Measurements from ENCODE around the gene FSHR.

FSHR gene

DNA sequence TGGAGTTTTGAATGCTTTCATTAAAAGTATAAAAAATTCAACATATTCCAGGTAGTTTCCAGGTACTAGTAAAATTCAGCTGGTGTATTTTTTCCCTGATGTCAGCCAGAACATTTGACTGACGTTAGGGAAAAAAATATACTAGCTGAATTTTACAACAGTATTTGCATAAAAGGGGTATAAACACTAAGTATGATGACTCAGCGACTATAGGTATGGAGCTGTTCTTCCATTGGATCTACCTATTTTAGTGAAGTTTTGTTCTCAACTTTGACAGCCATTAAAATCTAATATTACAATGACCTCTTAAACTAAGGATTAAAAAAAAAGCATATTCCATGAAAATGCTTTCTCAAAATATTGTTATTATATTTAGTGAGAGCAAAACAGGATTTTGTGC, 155.9 kb downstream of the FSHR start:
- Histone ChIP-seq H3K9ac (ENCODE audit: low read length) (no peak overlapping the region), H2AFZ (ENCODE audit: low read length) (no peak overlapping the region), H3K79me2 (ENCODE audit: insufficient read depth, low read length) (no peaks in the 10 kb centered on the region), H3K9me2 (ENCODE audit: low read depth, low read length) (no peaks in the 10 kb centered on the region), H4K20me1 (ENCODE audit: insufficient read depth, low read length) (no peaks in the 10 kb centered on the region), H3K27me3 (ENCODE audit: insufficient read depth, low read length) (no peaks in the 10 kb centered on the region), H3K4me3 (ENCODE audit: low read depth, low read length, poor library complexity, severe bottlenecking) (no peak overlapping the region), H3K36me3 (ENCODE audit: insufficient read depth, low read length) (no peaks in the 10 kb centered on the region), H3K9me3 (ENCODE audit: low read length) (no peaks in the 10 kb centered on the region), H3K27ac (ENCODE audit: low read depth, low read length, poor library complexity, severe bottlenecking) (no peak overlapping the region), H3F3A (ENCODE audit: insufficient read depth, low read length) (no peaks in the 10 kb centered on the region), H3K4me2 (ENCODE audit: low read length) (no peak overlapping the region), H3K4me1 (ENCODE audit: insufficient read depth, low read length, severe bottlenecking) (no peaks in the 10 kb centered on the region)
- TF ChIP-seq EZH2 (IDR thresholded peaks at IDR 0.05; ENCODE audit: borderline replicate concordance, low read length), result no peak
- TF ChIP-seq, protein P1, sequence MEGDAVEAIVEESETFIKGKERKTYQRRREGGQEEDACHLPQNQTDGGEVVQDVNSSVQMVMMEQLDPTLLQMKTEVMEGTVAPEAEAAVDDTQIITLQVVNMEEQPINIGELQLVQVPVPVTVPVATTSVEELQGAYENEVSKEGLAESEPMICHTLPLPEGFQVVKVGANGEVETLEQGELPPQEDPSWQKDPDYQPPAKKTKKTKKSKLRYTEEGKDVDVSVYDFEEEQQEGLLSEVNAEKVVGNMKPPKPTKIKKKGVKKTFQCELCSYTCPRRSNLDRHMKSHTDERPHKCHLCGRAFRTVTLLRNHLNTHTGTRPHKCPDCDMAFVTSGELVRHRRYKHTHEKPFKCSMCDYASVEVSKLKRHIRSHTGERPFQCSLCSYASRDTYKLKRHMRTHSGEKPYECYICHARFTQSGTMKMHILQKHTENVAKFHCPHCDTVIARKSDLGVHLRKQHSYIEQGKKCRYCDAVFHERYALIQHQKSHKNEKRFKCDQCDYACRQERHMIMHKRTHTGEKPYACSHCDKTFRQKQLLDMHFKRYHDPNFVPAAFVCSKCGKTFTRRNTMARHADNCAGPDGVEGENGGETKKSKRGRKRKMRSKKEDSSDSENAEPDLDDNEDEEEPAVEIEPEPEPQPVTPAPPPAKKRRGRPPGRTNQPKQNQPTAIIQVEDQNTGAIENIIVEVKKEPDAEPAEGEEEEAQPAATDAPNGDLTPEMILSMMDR (IDR thresholded peaks at IDR 0.05; ENCODE audit: low read length), result no peak

DNA sequence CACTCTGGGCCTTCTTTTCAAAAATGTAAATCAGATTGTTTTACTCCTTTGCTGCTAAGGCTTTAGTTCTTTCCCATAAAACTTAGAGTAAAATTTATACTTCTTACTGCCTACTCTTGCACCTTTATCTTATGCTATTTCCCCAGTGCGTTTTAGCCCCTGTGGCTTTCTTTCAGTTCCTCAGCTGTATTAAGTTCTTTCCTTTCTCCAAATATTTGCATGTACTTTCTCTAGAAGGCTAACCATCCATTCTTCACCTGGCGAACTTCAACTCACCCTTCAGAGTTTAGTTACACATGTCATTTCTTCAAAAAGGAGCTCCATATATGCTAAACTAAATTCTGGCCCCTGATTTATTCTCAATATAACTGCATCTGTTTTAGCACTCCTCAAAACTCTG, 160.7 kb downstream of the FSHR start:
- H3K79me2 ChIP-seq (ENCODE audit: insufficient read depth, low read length), result no peaks in the 10 kb centered on the region
- H3K4me3 ChIP-seq (ENCODE audit: low read depth, low read length, poor library complexity, severe bottlenecking), result no peak overlapping the region
- no peaks in the 10 kb centered on the region for H3K27me3 ChIP-seq (ENCODE audit: insufficient read depth, low read length)
- H2AFZ ChIP-seq (ENCODE audit: low read length), result no peak overlapping the region
- H3K9me3 ChIP-seq (ENCODE audit: low read length), result no peaks in the 10 kb centered on the region
- no peaks in the 10 kb centered on the region for H3K9me2 ChIP-seq (ENCODE audit: low read depth, low read length)
- no peak overlapping the region for H3K9ac ChIP-seq (ENCODE audit: low read length)
- H3K4me1 ChIP-seq (ENCODE audit: insufficient read depth, low read length, severe bottlenecking), result no peaks in the 10 kb centered on the region
- no peak overlapping the region for H3K27ac ChIP-seq (ENCODE audit: low read depth, low read length, poor library complexity, severe bottlenecking)
- no peaks in the 10 kb centered on the region for H3K36me3 ChIP-seq (ENCODE audit: insufficient read depth, low read length)
- no peaks in the 10 kb centered on the region for H3F3A ChIP-seq (ENCODE audit: insufficient read depth, low read length)
- TF ChIP-seq, protein P1 (IDR thresholded peaks at IDR 0.05; ENCODE audit: low read length), result no peak
- no peak for TF ChIP-seq EZH2 (IDR thresholded peaks at IDR 0.05; ENCODE audit: borderline replicate concordance, low read length)
- H3K4me2 ChIP-seq (ENCODE audit: low read length), result no peak overlapping the region
- no peaks in the 10 kb centered on the region for H4K20me1 ChIP-seq (ENCODE audit: insufficient read depth, low read length)

DNA sequence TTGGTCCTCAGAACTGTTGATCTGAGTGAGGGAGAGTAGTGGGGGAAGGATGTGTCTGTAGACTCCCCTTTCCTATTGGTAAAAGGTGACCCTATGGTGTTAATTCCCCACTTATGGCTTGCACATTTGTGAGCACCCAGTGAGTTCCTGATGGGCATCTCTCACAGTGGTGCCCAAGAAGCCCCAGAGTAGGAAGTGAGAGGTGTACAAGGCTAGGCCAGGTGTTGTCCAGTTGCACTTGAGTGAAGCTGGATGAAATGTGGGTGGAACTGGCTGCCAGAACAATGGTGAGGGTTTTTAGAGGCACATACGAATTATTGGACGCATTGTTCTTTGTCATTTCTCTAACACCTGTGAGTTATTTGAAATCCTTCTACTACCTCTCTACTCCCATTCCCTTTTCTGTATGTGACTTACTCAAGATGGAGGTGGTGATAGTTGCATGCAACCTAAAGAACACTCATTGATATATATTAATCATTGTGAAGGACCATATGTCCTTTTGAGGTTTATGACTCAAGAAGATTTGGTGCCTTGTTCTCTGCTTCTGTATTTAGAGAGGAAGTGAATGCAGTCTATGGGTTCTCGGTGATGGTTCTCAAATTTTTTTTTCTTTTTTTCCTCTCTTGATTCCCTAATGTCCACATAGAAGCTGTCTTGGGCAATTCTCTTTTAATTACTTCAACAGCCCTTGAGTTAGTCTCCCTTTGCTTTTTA, 162.7 kb downstream of the FSHR start:
- H2AFZ ChIP-seq (ENCODE audit: low read length), result no peak overlapping the region
- H3K9me3 ChIP-seq (ENCODE audit: low read length), result no peaks in the 10 kb centered on the region
- H3K27ac ChIP-seq (ENCODE audit: low read depth, low read length, poor library complexity, severe bottlenecking), result no peak overlapping the region
- no peaks in the 10 kb centered on the region for H3K4me1 ChIP-seq (ENCODE audit: insufficient read depth, low read length, severe bottlenecking)
- H3K36me3 ChIP-seq (ENCODE audit: insufficient read depth, low read length), result no peaks in the 10 kb centered on the region
- H4K20me1 ChIP-seq (ENCODE audit: insufficient read depth, low read length), result no peaks in the 10 kb centered on the region
- H3K9ac ChIP-seq (ENCODE audit: low read length), result no peak overlapping the region
- no peak overlapping the region for H3K4me3 ChIP-seq (ENCODE audit: low read depth, low read length, poor library complexity, severe bottlenecking)
- no peaks in the 10 kb centered on the region for H3K79me2 ChIP-seq (ENCODE audit: insufficient read depth, low read length)
- no peaks in the 10 kb centered on the region for H3K9me2 ChIP-seq (ENCODE audit: low read depth, low read length)
- no peaks in the 10 kb centered on the region for H3K27me3 ChIP-seq (ENCODE audit: insufficient read depth, low read length)
- no peaks in the 10 kb centered on the region for H3F3A ChIP-seq (ENCODE audit: insufficient read depth, low read length)
- no peak overlapping the region for H3K4me2 ChIP-seq (ENCODE audit: low read length)
- TF ChIP-seq, protein P1 (IDR thresholded peaks at IDR 0.05; ENCODE audit: low read length), result no peak
- TF ChIP-seq EZH2 (IDR thresholded peaks at IDR 0.05; ENCODE audit: borderline replicate concordance, low read length), result no peak
